ENCODE data around the gene SCN5A. TPM values are rescaled to one million over a fixed set of nuclear protein-coding genes. Genes with fewer than 3 reads are reported as not detected.

The SCN5A gene
- 3.9 and 4.6 TPM in 2 replicates for total RNA-seq (ENCODE audit: low replicate concordance)

- Histone ChIP-seq H3F3A (ENCODE audit: low read depth) (peaks cover 9% of the 10 kb centered on the region), H2AFZ (replicated peaks) (peak within 1 kb of the TSS; percentile 94), H3K4me1 (peaks cover 13% of the 10 kb centered on the region), H3K4me2 (peak within 1 kb of the TSS; percentile 94), H3K9me3 (ENCODE audit: low read depth) (no peaks in the 10 kb centered on the region), H3K9ac (peak within 1 kb of the TSS; percentile 55), H3K36me3 (no peaks in the 10 kb centered on the region), H3K27ac (no peak within 1 kb of the TSS), H3K79me2 (ENCODE audit: low read depth) (no peaks in the 10 kb centered on the region), H3K27me3 (peaks cover 70% of the 10 kb centered on the region), H3K4me3 (peak within 1 kb of the TSS; percentile 86), H4K20me1 (ENCODE audit: low read depth) (peaks cover 21% of the 10 kb centered on the region)
- peak within 1 kb of the TSS; percentile 50 for H3K4me3 Mint-ChIP-seq
- H3K27me3 Mint-ChIP-seq (ENCODE audit: insufficient read depth, low read depth): peaks cover 26% of the 10 kb centered on the region
- H3K9me3 Mint-ChIP-seq: no peaks in the 10 kb centered on the region
- DNase-seq (ENCODE audit: low spot score): peak; percentile 82
- H3K4me1 Mint-ChIP-seq: peaks cover 4% of the 10 kb centered on the region
- H3K36me3 Mint-ChIP-seq: no peaks in the 10 kb centered on the region
- H3K27ac Mint-ChIP-seq: no peak within 1 kb of the TSS
- no peak for TF ChIP-seq EZH2 (IDR thresholded peaks at IDR 0.05)
- no peak for TF ChIP-seq EZH2phosphoT487 (IDR thresholded peaks at IDR 0.05)
- no peak for TF ChIP-seq CTCF (IDR thresholded peaks at IDR 0.05)
Observed at GRCh38 chr3:38649500-38650247, at the start of gene SCN5A. TSS of gene SCN5A (minus strand) at chr3:38649687. CDS start at chr3:38633307, 16,380 bp downstream.

GRCh38 chr3:38698760-38699159 is 49.3 kb upstream of the SCN5A start:
- no peaks in the 10 kb centered on the region for H3K9me3 Mint-ChIP-seq
- Histone ChIP-seq H3K27me3 (no peaks in the 10 kb centered on the region), H3K79me2 (ENCODE audit: low read depth) (no peaks in the 10 kb centered on the region), H3K4me1 (no peaks in the 10 kb centered on the region), H3F3A (ENCODE audit: low read depth) (no peaks in the 10 kb centered on the region), H2AFZ (replicated peaks) (no peak overlapping the region), H3K27ac (no peak overlapping the region), H3K4me2 (no peak overlapping the region), H3K36me3 (no peaks in the 10 kb centered on the region), H3K4me3 (no peak overlapping the region), H4K20me1 (ENCODE audit: low read depth) (no peaks in the 10 kb centered on the region), H3K9me3 (ENCODE audit: low read depth) (no peaks in the 10 kb centered on the region), H3K9ac (no peak overlapping the region)
- H3K4me1 Mint-ChIP-seq: no peaks in the 10 kb centered on the region
- no peak for TF ChIP-seq EZH2phosphoT487 (IDR thresholded peaks at IDR 0.05)
- no peak for TF ChIP-seq CTCF (IDR thresholded peaks at IDR 0.05)
- no peak for TF ChIP-seq EZH2 (IDR thresholded peaks at IDR 0.05)
- no peak for DNase-seq (ENCODE audit: low spot score)
- no peaks in the 10 kb centered on the region for H3K27me3 Mint-ChIP-seq (ENCODE audit: insufficient read depth, low read depth)
- no peak overlapping the region for H3K4me3 Mint-ChIP-seq
- H3K27ac Mint-ChIP-seq: no peak overlapping the region
- no peaks in the 10 kb centered on the region for H3K36me3 Mint-ChIP-seq

- Mint-ChIP-seq H3K27me3 (ENCODE audit: insufficient read depth, low read depth) (no peaks in the 10 kb centered on the region), H3K9me3 (no peaks in the 10 kb centered on the region), H3K36me3 (no peaks in the 10 kb centered on the region), H3K27ac (no peak overlapping the region), H3K4me1 (no peaks in the 10 kb centered on the region), H3K4me3 (no peak overlapping the region)
- no peak for DNase-seq (ENCODE audit: low spot score)
- Histone ChIP-seq H3K36me3 (no peaks in the 10 kb centered on the region), H4K20me1 (ENCODE audit: low read depth) (no peaks in the 10 kb centered on the region), H3K27ac (no peak overlapping the region), H3K9me3 (ENCODE audit: low read depth) (no peaks in the 10 kb centered on the region), H3K9ac (no peak overlapping the region), H3K4me2 (no peak overlapping the region), H3K4me3 (no peak overlapping the region), H3K27me3 (no peaks in the 10 kb centered on the region), H3K79me2 (ENCODE audit: low read depth) (no peaks in the 10 kb centered on the region), H3F3A (ENCODE audit: low read depth) (no peaks in the 10 kb centered on the region), H2AFZ (replicated peaks) (no peak overlapping the region), H3K4me1 (no peaks in the 10 kb centered on the region)
- TF ChIP-seq CTCF (IDR thresholded peaks at IDR 0.05): no peak
- TF ChIP-seq EZH2phosphoT487 (IDR thresholded peaks at IDR 0.05): no peak
- no peak for TF ChIP-seq EZH2 (IDR thresholded peaks at IDR 0.05)
Observed at GRCh38 chr3:38698061-38698460, 48.6 kb upstream of the SCN5A start.
